Breast epithelium (tissue), 4 donors: ENCODE results near the gene SP6. TPM values are rescaled to one million over a fixed set of nuclear protein-coding genes. Genes with fewer than 3 reads are reported as not detected.

Experiments
- DNase-seq, 2 donors: peaks; one replicate each; pipeline ENCODE4 v3.0.0-alpha.2; 2019; ENCODE audit warnings: low spot score in 2 of 2
- H3K27ac ChIP-seq, 2 donors: fragments of 200-600 bp; sonication (generic) in 1 of 2; one replicate each; pipeline ENCODE4 v1.5.1; 2016 to 2019; ENCODE audit warnings: mild to moderate bottlenecking in 1 of 2
- H3K27me3 ChIP-seq, 2 donors: fragments of 200-600 bp; sonication (generic) in 1 of 2; one replicate each; pipeline versions ENCODE4 v1.5.1 to v1.6.0; 2017 to 2019; ENCODE audit warnings: control low read depth in 1 of 2, mild to moderate bottlenecking in 1 of 2
- H3K36me3 ChIP-seq: fragments of 200-600 bp; one replicate; pipeline ENCODE4 v1.5.1; 2019
- H3K4me1 ChIP-seq, 2 donors: fragments of 200-600 bp; sonication (generic); one replicate each; pipeline ENCODE4 v1.5.1; 2016 to 2019; ENCODE audit warnings: control low read depth in 1 of 2
- H3K4me3 ChIP-seq, 3 donors: fragments of 200-600 bp; sonication (generic); 1 replicate in 2 of 3; 2 replicates in 1 of 3; pipeline ENCODE4 v1.5.1; 2016 to 2019; ENCODE audit warnings: mild to moderate bottlenecking in 3 of 3, moderate library complexity in 2 of 3
- H3K9me3 ChIP-seq, 2 donors: fragments of 200-600 bp; sonication (generic) in 1 of 2; one replicate each; pipeline ENCODE4 v1.5.1; 2016 to 2019; ENCODE audit warnings: control low read depth in 1 of 2
- POLR2A ChIP-seq: fragments of 450-650 bp; IDR thresholded peaks from one replicate; pipeline ENCODE4 v1.6.1; 2016; ENCODE audit warnings: antibody characterized with exemption, mild to moderate bottlenecking, moderate library complexity
- POLR2AphosphoS5 ChIP-seq, 3 donors: sonication (generic); formaldehyde crosslinking; IDR thresholded peaks; one replicate each; pipeline ENCODE4 v1.6.1; 2017; ENCODE audit warnings: antibody characterized with exemption in 3 of 3
- intact Hi-C: fragments of 100-400 bp; cut with DNase I; formaldehyde crosslinking; loops from one replicate; pipeline ENCODE4 v1.15.1; 2023; ENCODE audit warnings: low total_unique reads
- total RNA-seq, 3 donors: library from RNA; depleted of rRNA; stranded (reverse); fragments of >200 nt; gene quantifications; one replicate each; pipeline ENCODE4 v1.1.0, GENCODE V29; 2016
- TF ChIP-seq, protein P1 (sequence below), 3 donors: fragments of 450-650 bp; IDR thresholded peaks; one replicate each; pipeline ENCODE4 v1.5.1; 2016 to 2017; ENCODE audit warnings: antibody characterized with exemption in 3 of 3, mild to moderate bottlenecking in 3 of 3, moderate library complexity in 3 of 3

Gene SP6
- total RNA-seq, 3 donors from 2014 or later = 0.48 to 5.3 (median 3.6) TPM

DNA sequence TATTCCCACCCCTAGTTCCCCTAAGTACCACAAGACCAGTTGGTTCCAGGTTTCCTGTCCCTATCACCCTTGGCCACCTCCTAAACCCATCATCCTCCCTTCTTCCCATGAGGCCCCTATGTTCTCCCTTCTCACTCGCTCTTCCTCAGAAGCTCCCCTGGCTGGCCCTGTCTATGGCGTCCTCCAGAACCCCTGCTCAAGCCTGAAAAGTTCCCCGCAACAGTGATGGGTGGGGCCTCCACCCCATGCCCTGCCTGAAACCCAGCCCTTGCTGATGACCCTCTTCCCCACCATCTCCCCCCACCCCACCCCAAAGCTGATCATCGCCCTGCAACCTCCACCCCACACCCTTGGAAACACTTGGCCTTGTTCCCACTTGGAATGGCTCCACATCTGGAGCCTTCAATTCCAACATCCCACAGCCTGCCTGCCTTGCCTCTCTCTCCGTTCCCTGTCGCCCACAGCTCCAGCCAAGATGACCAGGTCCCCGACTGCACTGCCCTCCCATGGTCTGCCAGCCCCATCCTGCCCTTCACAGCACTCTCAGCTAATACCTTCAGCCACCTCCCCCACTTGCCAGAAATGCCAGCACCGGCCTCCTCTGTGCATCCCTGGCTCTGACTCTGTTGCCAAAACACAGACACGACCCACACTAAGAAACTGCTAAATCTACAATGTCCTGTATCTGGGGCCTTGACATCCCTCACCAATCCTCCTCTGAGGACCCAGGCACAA, 39.9 kb downstream of the SP6 start:
- peak overlapping the region in 1 of 2 donors; percentile 67 for H3K27ac ChIP-seq
- H3K9me3 ChIP-seq = no peaks in the 10 kb centered on the region
- H3K4me1 ChIP-seq = no peaks in the 10 kb centered on the region
- no peak overlapping the region for H3K4me3 ChIP-seq
- DNase-seq = no peak
- TF ChIP-seq, protein P1, sequence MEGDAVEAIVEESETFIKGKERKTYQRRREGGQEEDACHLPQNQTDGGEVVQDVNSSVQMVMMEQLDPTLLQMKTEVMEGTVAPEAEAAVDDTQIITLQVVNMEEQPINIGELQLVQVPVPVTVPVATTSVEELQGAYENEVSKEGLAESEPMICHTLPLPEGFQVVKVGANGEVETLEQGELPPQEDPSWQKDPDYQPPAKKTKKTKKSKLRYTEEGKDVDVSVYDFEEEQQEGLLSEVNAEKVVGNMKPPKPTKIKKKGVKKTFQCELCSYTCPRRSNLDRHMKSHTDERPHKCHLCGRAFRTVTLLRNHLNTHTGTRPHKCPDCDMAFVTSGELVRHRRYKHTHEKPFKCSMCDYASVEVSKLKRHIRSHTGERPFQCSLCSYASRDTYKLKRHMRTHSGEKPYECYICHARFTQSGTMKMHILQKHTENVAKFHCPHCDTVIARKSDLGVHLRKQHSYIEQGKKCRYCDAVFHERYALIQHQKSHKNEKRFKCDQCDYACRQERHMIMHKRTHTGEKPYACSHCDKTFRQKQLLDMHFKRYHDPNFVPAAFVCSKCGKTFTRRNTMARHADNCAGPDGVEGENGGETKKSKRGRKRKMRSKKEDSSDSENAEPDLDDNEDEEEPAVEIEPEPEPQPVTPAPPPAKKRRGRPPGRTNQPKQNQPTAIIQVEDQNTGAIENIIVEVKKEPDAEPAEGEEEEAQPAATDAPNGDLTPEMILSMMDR (IDR thresholded peaks at IDR 0.05) = no peak
- TF ChIP-seq POLR2A (no peak), POLR2AphosphoS5 (IDR thresholded peaks at IDR 0.05) (no peak)
- H3K27me3 ChIP-seq = no peaks in the 10 kb centered on the region
- intact Hi-C loops = no loop called here
- H3K36me3 ChIP-seq = no peaks in the 10 kb centered on the region

DNA sequence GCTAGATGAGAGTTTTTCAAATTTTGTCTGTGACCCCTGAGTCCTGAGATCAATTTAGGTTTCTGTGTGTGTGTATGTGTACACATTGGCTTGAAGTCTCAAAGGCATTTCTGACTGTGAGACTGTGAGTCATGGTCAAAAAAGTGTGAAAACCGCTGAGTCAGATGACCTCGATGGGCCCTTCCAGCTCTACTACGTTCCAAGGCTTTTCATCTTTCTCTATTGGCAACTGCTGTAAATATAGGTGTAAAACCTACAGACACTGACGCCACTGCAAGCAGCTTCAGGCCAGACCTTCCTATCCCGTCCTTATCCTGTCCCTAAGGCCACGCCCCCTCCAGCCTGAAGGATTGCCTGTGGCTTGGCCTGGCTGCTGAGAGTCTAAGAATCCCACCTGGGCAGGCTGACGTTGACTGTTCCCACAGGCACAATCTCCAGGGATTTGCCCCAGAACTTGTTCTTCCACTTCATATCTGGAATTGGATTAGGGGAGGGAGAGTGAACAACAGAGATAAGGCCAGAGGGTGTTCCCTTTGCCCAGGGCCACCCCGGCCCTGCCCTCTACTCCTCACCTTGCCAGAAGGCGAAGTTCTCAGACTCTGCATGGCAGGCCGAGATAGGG, 40.7 kb downstream of the SP6 start:
- Histone ChIP-seq H3K4me3 (no peak overlapping the region), H3K36me3 (no peaks in the 10 kb centered on the region), H3K9me3 (no peaks in the 10 kb centered on the region), H3K4me1 (no peaks in the 10 kb centered on the region), H3K27ac (peak overlapping the region; percentile 16 to 67), H3K27me3 (no peaks in the 10 kb centered on the region)
- DNase-seq = no peak
- intact Hi-C loops = no loop called here
- no peak for TF ChIP-seq POLR2AphosphoS5 (IDR thresholded peaks at IDR 0.05)
- TF ChIP-seq, protein P1 (IDR thresholded peaks at IDR 0.05) = no peak
- no peak for TF ChIP-seq POLR2A

DNA sequence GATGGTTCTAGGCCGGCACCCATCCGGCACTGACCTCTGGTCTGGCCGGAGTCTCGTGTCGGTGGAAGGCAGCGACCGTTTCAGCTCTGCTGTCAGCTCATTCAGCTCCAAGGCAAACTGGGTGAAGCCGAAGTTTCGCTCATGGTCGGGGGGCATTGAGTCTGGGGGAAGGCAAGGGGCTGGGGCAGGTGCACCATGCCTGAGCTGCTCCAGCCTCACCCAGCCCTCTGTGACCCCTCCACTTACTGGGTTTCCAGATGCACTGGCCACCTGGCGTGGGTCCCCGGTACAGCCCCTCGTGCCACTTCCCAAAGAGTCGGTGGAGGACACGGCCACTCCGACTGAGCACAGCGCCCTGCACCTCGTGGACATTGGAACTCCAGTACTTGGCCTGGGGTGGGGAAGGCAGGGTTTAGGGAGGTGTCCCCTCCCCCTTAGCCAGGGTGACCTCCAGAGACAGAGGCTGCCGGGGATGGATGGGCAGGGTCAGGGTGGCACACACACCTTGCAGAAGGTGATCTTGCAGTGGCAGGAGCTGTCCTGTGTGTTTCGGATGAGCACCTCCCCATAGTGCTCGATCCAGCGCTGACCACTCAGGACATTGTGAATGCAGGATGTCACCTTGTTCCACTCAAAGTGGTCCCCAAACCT, 42.0 kb downstream of the SP6 start:
- Histone ChIP-seq H3K4me3 (no peak overlapping the region), H3K9me3 (no peaks in the 10 kb centered on the region), H3K27me3 (no peaks in the 10 kb centered on the region), H3K36me3 (no peaks in the 10 kb centered on the region), H3K4me1 (no peaks in the 10 kb centered on the region), H3K27ac (no peak overlapping the region)
- intact Hi-C loops = no loop called here
- no peak for DNase-seq
- TF ChIP-seq, protein P1 (IDR thresholded peaks at IDR 0.05) = no peak
- TF ChIP-seq POLR2A (no peak), POLR2AphosphoS5 (IDR thresholded peaks at IDR 0.05) (no peak)

DNA sequence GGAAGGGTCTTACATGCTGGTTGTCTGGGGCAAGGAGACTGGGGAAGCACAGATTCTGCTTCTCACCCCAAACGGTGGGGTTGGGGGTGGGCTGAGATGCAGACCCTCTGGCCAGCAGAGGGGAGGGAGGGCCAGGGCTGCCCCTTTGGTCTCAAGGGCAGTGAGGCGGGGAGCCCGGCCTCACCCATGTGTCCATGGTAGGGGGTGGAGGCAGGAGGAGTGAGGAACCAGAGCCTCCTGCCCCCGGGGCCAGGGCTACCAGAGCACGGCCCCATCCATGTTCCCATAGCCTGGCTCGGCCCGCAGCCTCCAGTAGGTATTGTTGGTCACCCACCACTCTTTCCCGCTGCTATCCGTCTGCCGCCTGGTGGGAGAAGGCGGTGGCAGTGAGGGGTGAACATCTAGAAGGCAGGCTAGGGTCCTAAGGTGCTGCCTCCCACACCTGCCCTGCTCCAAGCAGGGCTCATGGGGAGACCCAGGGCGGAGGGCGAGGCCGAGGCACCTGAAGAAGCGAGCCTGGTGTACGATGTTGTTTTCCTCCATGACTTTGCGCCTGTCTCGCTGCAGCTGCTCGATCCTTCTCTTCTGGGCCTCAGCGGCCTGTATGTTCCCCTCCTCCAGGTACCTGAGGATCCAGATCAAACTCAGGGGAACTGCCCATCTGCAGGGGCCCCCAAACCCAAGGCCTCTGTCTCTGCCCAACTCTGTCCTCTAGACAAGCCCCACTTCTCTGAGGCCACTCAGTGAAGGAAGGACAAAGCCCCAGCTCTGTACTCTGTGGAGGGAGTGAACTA, 42.7 kb downstream of the SP6 start:
- no peaks in the 10 kb centered on the region for H3K36me3 ChIP-seq
- TF ChIP-seq POLR2A = no peak
- TF ChIP-seq, protein P1 (IDR thresholded peaks at IDR 0.05) = no peak
- no peak for TF ChIP-seq POLR2AphosphoS5 (IDR thresholded peaks at IDR 0.05)
- H3K27ac ChIP-seq = no peak overlapping the region
- no peaks in the 10 kb centered on the region for H3K9me3 ChIP-seq
- no peak for DNase-seq
- intact Hi-C loops = no loop called here
- no peaks in the 10 kb centered on the region for H3K27me3 ChIP-seq
- H3K4me1 ChIP-seq = no peaks in the 10 kb centered on the region
- H3K4me3 ChIP-seq = no peak overlapping the region
